GM18867 (cell line): ENCODE results near the gene GSTM5.
"Not testable (repeated sequence)": the region's sequence is repeated elsewhere in the genome, so short reads cannot be mapped to it uniquely, and the experiment has no call there.

Experiments
- ATAC-seq: cut with Tn5 transposase; IDR thresholded peaks from one replicate; pipeline ENCODE4 v1.9.1; 2021; ENCODE audit warnings: mild to moderate bottlenecking, moderate library complexity; ENCODE audit not compliant: unreplicated experiment

Gene GSTM5

GRCh38 chr1:109760581-109761226 is 48.7 kb downstream of the GSTM5 start:
- ATAC-seq = no peak

GRCh38 chr1:109761227-109762038 is 49.4 kb downstream of the GSTM5 start:
- no peak for ATAC-seq

- no peak for ATAC-seq
These were observed 50.1 kb downstream of the GSTM5 start for GRCh38 chr1:109762039-109762585.

- ATAC-seq = no peak
These were observed 51.0 kb downstream of the GSTM5 start for GRCh38 chr1:109762821-109763645.

- no peak for ATAC-seq
These were observed 51.8 kb downstream of the GSTM5 start, which contains the start of gene EPS8L3 for GRCh38 chr1:109763646-109764415. EPS8L3 (minus strand) TSS chr1:109763923; CDS start chr1:109761749, 2,174 bp downstream.

- ATAC-seq = no peak
These were observed 52.8 kb downstream of the GSTM5 start for GRCh38 chr1:109764561-109765482.

- ATAC-seq = no peak
These were observed 53.4 kb downstream of the GSTM5 start for GRCh38 chr1:109765483-109765815.

- ATAC-seq = no peak
These were observed 54.0 kb downstream of the GSTM5 start for GRCh38 chr1:109765896-109766615.

- ATAC-seq = not testable (repeated sequence)
These were observed 55.1 kb downstream of the GSTM5 start for GRCh38 chr1:109766991-109767636.
